Measurements from ENCODE around the gene EXOG.

EXOG gene

DNA sequence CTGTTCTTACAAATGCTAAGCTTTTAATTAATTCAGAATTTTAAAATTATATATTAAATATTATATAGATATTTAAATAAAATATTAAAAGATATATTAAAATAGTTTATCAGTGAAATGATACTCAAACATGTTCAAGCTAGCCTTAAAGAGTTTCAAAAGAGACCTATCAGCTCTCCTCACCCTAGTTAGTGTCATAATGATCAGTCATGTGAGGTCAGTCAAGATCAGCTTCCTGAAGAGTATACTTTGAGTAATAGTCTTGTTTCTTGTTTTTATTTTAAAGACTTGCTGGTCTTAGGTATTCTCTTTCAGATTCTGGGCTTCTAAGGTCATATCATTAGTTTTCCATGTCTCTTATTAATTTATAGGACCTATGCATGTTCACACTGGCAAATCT lies 14.5 kb downstream of the EXOG start:
- no peak for DNase-seq (ENCODE audit: low spot score)

DNA sequence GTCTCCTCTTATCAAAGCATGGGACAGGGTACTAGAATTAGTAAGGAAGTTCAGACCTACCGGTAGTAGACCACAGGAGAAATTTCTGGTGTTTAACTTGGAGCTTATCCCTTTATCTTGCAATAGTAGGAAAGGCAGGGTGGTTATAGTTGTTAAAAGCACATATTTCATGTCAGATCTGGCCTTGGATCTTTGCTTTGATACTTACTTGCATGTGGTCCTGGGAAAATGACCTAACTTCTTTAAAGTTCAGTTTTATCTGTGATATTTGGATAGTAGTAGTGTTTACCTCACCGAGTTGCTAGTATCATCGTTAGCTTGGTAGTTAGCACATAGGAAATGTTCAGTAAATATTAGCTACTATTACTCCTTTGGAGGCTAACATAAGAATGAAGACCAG lies 15.4 kb downstream of the EXOG start:
- no peak for DNase-seq (ENCODE audit: low spot score)

DNA sequence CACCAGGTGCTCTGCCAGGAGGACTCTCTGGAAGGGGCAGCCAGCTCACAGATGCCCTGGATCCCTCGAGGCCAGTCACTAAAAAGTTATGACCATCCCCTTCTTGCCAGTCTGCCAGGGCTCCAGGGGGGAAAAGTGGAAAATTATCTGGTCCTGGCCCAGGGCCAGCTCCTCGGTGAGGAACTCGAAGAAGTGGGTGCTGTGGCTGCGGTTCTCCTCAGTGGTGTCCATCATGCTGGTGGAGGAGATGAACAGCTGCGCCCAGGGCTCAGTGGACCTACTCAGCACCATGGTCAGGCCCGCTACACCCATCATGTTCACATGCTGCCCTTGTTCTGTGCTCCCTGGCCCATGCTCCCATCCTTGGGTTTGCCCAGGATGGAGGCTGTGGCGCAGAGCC lies 19.2 kb downstream of the EXOG start:
- DNase-seq (ENCODE audit: low spot score) = no peak

DNA sequence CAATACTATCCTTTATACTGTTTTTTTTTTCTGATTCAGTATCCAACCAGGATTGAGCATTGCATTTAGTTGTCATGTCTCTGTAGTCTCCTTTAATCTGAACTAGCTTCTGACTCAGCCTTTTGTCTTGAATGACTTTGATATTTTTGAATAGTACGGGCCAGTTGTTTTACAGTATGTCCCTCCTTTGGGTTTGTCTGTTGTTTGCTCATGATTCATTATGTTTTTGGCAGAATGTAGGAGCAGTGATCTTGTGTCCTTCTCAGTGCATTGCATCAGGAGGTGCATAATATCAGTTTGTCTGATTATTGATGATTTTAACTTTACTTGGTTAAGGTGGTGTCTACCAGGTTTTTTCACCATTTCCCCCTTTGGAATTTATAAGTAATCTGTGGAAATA lies 20.5 kb downstream of the EXOG start:
- no peak for DNase-seq (ENCODE audit: low spot score)

DNA sequence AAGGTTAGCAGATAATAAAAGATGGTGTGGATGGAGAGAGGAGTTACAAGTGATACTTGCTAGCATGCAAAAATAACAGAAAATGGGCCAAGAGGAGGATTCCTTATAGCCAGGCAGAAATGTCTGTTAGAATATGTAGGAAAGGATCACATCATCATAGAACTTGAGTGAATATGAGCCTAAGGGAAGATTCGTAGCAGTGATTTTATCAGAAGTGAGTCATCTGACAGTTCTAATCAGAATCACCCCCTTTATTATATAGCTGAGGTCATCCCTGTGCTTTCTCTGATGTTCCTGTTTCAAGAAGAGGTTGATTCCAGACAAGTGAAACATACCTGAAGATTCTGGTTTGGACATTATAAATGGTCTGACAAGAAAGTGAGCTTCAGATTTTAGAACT lies 22.9 kb downstream of the EXOG start:
- no peak for DNase-seq (ENCODE audit: low spot score)

DNA sequence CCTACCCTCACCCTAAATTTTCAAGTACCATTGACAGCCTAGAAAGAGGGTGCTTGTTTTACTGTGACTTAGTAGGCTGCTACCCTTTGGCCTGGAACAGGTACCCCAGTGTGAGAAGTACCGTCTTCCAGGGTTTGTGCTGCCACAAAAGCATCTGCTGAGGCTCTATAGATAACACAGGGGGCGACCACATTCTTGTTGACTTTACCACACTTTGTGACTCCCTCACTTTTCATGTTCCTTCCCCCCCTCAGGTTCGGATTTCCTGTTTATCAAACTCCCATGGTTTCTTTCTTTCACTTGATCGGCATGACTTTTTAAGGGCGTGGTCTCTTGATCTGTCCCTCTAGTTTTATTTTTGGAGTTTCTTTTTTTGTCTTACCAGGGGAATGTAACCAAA lies 23.5 kb downstream of the EXOG start:
- no peak for DNase-seq (ENCODE audit: low spot score)

DNA sequence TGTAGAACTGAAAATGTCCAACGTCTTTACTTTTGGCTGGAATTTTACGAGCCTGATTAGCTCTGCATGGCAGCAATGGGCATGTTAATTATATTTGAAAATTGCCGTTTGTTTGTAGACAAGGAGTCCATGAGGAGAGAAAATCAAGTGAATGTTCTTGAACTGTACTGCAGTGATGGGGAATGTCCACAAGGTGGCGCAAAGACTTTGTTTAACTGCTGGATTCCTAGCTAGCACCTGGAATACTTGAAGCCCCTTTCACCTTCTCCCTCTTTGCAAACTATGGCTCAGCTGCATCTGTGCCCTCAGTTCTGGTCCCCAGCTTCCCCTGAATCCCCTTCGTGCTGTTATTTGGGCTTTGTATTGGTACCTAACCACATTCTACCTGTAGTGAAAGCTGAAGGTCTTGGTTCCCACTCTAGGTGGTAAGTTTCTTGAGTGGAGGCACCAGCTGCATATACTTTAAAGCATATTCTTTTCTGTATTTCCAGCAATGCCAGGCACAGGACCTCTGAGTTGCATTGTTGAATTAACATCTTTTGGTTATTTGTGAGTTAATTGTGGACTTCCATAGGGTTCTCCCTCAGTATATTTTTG lies 25.3 kb downstream of the EXOG start:
- DNase-seq (ENCODE audit: low spot score) = peak; percentile 78

DNA sequence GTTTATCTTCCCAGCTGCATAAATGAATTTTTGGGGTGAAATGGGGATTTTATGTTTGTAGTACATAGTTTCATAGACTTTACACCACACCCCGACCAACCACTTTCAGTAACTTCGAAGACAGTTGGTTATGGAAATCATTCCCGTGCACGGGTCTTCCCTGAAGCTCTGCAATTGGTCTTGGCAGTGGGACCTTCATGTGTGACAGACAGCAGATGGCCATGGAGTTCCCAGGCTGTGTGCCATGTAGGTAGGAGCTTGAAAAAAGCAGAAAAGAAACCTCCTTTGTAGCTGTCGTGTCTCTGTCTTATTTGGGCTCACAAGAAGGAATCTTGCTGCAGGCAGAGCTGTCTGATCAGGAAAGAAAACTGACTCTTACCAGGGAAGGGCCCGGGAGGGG lies 25.9 kb downstream of the EXOG start:
- no peak for DNase-seq (ENCODE audit: low spot score)

DNA sequence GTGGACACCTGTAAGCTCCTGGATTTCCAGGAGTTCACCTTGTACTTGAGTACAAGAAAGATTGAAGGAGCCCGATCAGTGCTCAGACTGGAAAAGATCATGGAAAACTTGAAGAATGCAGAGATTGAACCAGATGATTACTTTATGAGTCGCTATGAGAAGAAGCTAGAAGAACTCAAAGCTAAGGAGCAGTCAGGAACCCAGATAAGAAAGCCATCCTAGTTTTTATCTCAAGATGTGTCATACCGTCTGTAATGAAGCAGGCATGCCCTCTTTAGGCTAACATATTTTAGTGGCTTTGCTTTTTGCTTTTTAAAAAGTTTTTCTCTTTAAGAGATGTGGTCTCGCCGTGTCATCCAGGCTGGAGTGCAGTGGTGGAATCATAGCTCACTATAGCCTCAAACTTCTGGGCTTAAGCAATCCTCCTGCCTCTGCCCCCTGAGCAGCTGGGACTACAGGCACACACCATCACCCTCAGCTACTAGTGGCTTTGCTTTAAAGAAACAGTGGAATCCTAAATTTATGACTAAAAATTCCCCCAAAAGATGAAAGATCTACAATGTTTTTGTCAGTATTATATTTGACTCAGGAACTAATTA lies 28.1 kb downstream of the EXOG start:
- DNase-seq (ENCODE audit: low spot score) = no peak

DNA sequence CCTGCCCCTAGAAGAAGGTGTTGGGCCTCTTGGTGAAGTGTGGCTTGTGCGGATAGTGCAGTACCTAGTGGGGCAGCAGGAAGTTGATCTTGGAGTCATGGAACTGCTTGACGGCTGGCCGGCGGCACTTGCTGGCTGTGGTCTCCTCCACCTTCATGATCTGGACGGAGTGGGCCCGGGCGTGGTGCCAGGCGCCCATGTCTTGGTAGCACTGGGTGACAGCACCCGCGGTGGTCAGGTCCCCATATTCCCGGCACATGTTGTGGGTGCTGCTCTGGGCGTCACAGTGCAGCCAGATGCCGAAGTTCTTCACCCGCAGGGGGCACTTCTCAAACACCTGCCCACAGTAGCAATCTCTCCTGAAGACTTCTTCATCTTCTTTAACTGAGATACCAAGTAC lies 30.7 kb downstream of the EXOG start:
- DNase-seq (ENCODE audit: low spot score) = no peak

DNA sequence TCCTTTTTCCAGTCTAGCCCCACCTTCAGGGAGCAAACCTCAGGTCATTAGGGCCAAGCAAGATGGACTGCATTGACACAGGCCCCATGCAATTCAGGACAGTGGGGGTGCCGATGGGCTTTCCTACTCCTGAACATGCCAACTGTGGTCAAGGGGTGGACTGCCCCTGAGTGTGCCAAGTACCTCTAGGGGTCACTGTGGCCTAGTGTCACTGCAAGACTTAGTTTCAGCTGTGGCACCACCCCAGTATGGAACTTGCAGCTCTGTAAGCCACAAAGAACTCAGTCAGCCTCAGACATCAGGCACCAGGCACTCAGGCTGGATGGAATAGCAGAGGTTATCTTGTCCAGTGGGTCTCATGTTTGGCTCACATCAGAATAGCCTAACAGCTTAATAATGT lies 32.3 kb downstream of the EXOG start:
- DNase-seq (ENCODE audit: low spot score) = no peak

DNA sequence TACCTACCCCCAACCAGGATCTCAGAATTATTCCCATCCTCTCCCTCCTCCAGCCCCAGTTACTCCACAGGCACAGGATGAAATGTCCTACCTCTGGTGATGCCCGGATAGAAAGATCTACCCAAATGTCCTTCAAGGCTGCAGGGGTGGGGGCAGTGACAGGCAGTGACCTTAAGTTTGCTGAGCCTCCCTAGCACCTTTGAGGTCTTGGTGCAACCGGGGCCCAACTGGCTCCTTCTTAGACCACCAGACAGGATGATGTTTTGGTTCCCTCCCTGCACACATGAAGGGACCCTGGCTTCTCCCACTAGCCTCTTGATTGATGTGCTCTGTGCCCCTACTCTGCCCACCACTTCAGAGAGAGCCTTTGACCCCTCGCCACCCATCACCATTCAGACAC lies 36.4 kb downstream of the EXOG start:
- no peak for DNase-seq (ENCODE audit: low spot score)

DNA sequence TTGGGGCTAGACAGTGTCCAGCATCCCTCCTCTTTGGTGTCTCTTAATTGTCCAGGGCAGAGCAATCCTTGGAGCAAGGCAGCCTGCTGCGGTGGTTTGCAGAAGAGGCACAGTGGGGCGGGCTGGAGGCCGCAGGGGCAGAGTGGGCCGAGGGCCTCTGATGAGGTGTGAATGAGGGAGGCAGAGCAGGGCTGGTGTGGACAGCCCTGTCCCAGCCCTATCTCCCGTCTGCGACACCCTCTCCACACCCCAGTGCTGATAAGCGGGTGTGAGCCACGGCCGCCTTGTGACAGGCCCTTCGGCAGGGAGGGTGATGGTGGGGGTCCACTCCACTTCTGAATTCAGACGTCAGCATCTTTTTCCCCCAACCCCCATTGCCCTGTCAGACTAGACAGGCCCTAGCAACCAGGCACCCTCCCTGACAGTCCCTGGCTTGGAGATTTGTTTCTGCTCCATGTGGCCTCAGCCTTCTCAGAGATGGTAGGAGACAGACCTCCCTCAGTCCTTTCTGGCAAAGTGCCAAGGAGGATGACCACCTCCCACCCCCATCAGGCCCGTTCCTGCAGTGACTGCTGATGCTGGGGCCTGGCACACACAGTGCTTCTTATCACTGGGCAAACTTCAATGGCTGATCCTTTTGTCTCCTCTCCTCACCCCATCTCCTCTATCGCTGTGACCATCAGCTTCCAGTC lies 37.3 kb downstream of the EXOG start:
- DNase-seq (ENCODE audit: low spot score) = no peak

DNA sequence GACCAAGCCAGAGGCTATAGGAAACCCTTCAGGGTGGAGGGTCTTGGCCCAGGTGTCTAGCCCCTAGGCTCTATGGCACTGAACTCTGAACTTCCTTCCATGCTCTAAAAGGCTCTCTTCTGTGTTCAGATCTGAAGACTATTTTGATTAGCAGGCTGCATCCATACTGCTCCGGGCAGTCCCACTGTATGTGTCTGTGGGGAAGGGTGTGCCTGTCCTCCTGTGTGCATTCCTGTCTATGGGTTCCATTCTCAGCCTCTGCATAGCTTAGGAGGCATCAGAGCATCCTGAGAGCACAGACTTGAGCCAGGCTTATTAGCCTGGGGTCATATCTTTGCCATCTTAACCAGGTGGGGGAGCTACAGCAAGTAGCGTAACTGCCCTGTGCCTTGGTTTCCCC lies 38.0 kb downstream of the EXOG start:
- DNase-seq (ENCODE audit: low spot score) = no peak

DNA sequence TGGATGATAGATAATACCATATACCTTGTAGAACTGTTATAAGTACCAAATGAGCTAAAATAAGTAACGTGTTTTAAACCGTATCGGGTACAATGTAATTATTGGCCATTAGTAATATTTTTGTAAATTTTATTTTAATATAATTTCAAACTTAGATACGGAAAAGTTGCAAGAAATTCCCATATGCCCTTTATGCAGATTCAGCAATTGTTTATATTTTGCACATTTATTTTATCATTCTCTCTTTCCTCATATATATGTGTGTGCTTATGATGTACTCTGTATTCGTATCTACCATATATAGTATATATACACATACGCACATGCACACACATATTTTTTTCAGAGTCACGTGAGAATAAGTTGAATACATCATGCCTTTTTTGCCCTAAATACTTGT lies 38.5 kb downstream of the EXOG start:
- DNase-seq (ENCODE audit: low spot score) = no peak

DNA sequence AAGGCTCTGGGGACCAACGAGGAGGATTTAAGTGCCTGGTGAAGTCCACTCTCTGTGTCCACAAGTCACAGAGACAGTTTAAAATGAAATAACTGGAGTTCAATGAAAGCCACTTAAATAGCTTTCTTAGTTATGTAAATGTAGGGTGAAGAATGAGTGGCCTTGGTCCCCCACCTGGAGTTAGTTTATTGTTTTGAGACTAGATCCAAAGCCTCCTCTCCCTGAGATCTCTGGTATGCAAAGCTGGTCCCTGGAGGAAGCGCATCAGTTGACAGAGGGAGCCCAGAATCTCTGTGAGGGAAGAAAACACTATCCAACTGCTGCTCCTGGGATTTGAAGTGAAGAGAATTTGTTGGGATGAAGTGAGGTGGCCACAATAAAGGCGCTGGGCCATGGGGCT lies 40.5 kb downstream of the EXOG start:
- DNase-seq (ENCODE audit: low spot score) = no peak

DNA sequence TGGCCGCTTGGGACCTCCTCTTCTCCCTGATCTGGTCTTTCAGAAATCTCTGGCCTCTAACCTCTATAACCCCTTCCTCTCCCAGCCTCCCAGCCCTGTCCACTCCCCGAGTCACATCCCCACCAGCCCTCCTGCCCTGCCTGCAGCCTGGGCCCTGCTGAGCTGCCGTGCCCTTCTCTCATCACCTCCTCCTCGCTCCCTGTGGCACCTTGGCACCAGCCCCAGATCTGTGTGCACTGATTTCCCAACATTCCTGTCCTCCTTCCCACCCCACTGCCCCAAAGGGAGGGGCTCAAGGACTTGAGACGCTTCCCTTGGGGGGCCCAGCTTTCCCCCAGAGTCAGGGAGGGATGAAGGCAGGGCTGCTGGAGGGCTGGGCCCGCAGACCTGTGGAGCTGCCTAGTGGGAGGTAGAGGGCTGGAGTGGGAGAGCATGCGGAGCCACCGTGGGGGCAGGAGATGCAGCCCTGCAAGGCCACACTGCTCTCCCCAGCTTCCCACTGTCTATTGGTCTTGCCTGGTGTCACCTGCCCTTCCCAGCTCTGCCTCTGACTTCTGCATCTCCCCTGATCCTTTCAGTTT lies 42.7 kb downstream of the EXOG start:
- DNase-seq (ENCODE audit: low spot score) = no peak

DNA sequence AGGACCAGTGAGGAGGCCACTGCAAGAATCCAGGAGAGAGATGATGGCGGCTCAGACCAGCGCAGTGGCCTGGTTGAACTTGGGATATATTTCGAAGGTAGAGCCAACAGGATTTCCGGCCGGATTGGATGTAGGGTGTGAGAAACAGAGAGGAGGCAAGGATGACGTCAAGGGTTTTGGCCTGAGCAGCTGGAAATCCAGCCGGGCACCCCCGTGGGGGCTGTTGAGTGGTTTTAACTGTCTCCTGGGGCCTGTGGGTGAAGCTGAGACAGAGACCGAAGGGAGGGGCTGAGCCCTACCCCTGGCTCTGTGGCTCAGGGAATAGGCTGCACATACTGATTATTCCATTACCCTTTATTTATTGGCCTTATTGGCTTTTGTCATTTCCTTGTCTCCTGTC lies 45.7 kb downstream of the EXOG start:
- no peak for DNase-seq (ENCODE audit: low spot score)

DNA sequence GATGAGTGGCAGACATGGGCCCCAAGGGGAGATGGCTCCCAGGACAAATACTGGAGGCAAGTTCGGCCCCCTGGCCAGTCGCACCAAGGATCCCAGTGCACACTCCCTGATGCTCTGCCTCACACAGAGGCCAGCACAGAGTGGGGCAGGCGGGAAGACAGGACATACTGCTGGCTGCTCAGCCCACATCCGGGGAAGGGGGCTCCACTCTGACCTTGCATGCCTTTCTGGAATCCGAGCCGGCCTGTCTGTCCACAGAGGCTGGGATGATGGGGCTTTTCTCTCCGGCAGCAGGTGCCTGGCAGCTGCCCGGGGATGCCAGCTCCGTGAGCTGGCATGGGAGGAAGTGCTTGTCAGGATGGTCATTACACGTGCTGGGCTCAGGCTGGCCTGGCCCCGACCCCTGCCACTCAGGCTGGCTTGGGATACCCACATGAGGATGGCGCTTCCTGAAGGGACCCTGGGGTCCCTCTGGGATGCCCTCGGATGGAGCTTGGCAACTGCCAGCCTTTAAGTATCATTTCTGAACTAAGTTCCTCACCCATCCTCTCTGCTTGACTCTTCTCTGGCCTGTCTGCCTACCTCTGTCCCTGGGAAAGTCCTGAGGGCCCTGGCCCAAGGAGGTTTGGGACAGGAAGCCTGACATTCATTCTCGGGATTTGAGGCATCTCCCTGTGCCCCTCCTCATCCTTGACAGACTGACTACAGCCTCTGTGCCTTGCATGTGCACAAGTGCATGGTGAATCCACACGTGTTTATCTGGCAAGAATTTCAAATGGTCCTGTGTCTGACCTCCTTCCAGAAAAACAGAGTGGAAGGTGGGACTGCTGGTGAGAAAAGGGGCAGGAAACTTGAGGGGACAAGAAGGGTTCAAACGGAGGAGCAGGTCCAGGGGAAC lies 46.5 kb downstream of the EXOG start:
- DNase-seq (ENCODE audit: low spot score) = no peak

DNA sequence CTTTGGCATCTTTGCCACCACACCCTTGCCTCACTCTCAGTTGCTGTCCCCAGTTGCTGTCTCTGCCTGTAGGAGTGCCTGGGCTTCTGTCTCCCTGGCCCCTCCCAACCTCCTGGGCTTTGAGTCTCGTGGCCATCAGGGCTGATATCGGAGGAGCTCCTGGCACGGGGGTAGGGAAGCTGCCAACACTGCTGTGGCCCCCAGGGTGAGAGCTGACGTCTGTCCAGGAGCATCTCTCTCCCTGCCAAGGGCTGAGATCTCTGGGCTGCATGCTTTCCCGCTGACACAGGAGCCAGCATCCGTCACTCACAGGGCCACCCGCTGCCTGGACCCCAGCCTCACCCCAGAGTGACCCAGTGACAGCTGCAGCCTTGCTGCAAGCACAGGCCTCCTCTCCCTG lies 47.4 kb downstream of the EXOG start:
- DNase-seq (ENCODE audit: low spot score) = no peak

DNA sequence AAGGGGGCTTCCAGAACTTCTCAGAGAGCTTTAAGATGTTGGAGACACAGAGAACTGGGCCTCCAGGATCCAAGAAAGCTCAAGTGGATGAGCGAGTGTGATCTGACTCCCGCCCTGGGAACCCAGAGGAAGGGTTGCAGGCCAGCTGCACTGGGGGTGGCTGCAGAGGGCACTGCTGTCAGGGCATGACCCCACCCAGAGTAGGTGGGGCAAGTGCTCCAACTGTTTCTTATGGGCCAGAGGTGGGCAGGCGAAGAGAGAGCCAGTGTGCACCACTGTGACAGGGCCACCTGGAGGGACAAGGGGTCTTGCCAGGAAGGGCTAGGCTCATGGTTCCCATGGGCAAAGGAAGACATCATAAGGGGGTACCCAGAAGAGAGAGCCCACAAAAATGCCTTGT lies 48.8 kb downstream of the EXOG start:
- no peak for DNase-seq (ENCODE audit: low spot score)

DNA sequence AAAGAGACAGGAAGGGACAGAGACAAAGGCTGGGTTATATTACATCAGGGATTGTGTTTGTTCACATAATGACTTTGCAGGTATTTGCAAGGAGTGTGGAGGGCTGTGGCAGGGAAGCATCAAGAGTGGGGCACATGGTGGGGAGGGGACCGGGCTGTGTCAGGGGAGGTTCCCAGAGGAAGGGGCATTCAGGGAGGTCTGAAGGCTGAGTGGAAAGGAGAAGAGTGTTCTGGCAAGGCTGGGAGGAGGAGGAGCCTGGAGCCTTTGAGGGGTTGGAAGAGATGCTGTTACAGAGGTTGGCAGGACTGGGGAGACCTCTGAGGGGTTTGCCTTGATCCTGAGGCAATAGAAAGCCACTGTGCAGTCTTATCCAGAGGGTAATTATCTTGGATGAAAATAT lies 49.4 kb downstream of the EXOG start:
- no peak for DNase-seq (ENCODE audit: low spot score)

DNA sequence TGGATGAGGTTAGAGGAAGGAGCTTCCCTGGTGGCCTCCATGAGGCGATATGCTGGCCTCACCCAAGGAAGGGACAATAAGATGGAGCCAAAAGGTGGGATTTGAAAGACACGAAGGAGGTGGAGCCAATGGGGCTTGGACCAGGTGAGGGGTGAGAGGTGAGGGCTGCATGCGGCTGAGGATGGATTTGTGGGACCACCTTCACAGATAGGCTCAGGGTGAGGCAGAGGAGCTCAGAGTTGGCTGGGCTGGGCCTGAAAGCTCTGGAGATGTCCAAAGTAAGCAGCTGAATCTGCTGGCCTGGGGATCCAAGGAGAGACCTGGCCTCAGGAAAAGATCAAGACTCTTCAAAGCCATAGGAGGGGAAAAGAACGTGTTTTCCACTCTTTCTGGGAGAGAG lies 49.8 kb downstream of the EXOG start:
- DNase-seq (ENCODE audit: low spot score) = no peak
